Esophagus muscularis mucosa (tissue), 4 donors: Measurements from ENCODE around the gene TFF2. TPM values are rescaled to one million over a fixed set of nuclear protein-coding genes. Genes with fewer than 3 reads are reported as not detected.

Experiments used
- DNase-seq: peaks from one replicate; pipeline ENCODE4 v3.0.0-alpha.2; 2017; ENCODE audit errors: extremely low spot score
- H3K27ac ChIP-seq, 4 donors: fragments of 200-600 bp; sonication (generic); replicated peaks in 1 of 4; 1 replicate in 3 of 4; 2 replicates in 1 of 4; pipeline ENCODE4 v1.5.1; 2016 to 2019; ENCODE audit warnings: mild to moderate bottlenecking in 1 of 4
- H3K27me3 ChIP-seq, 4 donors: fragments of 200-600 bp; sonication (generic); one replicate each; pipeline versions ENCODE4 v1.5.1 to v1.6.0; 2016 to 2019
- H3K36me3 ChIP-seq, 4 donors: fragments of 200-600 bp; sonication (generic); one replicate each; pipeline ENCODE4 v1.5.1; 2016 to 2019
- H3K4me1 ChIP-seq, 4 donors: fragments of 200-600 bp; sonication (generic); one replicate each; pipeline ENCODE4 v1.5.1; 2016 to 2019
- H3K4me3 ChIP-seq, 4 donors: fragments of 200-600 bp; sonication (generic); 1 replicate in 2 of 4; 2 replicates in 2 of 4; pipeline ENCODE4 v1.5.1; 2016 to 2019; ENCODE audit warnings: mild to moderate bottlenecking in 4 of 4, moderate library complexity in 1 of 4
- H3K9me3 ChIP-seq, 4 donors: fragments of 200-600 bp; sonication (generic); 1 replicate in 3 of 4; 2 replicates in 1 of 4; pipeline ENCODE4 v1.5.1; 2016 to 2019
- EP300 ChIP-seq: sonication (generic); formaldehyde crosslinking; IDR thresholded peaks from one replicate; pipeline ENCODE4 v1.6.1; 2017; ENCODE audit warnings: antibody characterized with exemption
- POLR2A ChIP-seq: fragments of 450-650 bp; IDR thresholded peaks from one replicate; pipeline ENCODE4 v1.6.1; 2017; ENCODE audit warnings: antibody characterized with exemption, moderate library complexity, mild to moderate bottlenecking, low read depth
- POLR2AphosphoS5 ChIP-seq, 2 donors: sonication (generic); formaldehyde crosslinking; IDR thresholded peaks; one replicate each; pipeline ENCODE4 v1.6.1; 2017; ENCODE audit warnings: antibody characterized with exemption in 2 of 2
- WGBS: methylation state at CpG from one replicate; pipeline ENCODE4 v1.1.5; 2018; 5-methylcytosine and 5-hydroxymethylcytosine counted together
- intact Hi-C: fragments of 100-400 bp; cut with DNase I; formaldehyde crosslinking; loops from one replicate; pipeline ENCODE4 v1.15.1; 2023
- total RNA-seq, 4 donors: library from RNA; depleted of rRNA; stranded (reverse); fragments of >200 nt; gene quantifications; one replicate each; pipeline versions ENCODE4 v1.1.0 to v1.2.1, GENCODE V29; 2016
- TF ChIP-seq, protein P1 (sequence below), 3 experiments: fragments of 200-600 bp in 2 of 3; fragments of 450-650 bp in 1 of 3; sonication (generic) in 2 of 3; IDR thresholded peaks; one replicate each; pipeline ENCODE4 v1.5.1; 2017 to 2019; ENCODE audit warnings: antibody characterized with exemption in 3 of 3, mild to moderate bottlenecking in 2 of 3, moderate library complexity in 1 of 3

The TFF2 gene
- total RNA-seq, 4 donors from 2014 or later = not detected

DNA sequence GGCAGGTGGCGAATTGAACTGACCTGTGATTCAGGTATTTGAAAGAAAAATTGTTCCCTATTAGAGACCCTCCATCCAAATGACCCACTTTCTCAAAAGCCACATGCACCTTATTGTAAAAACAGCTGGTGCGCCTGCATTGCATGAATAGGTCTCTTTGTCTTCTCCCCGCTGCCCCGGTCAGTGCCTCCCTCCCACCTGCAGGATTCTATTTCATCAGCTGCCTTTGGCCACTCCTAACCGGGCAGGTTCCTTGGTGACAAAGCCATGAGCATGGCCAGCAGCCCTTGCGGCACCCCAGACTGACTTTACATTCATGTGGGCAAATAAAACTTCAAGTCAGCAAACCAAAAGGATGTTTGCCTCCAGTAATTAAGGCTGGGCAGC is 38.6 kb upstream of the TFF2 start:
- Histone ChIP-seq H3K4me1 (no peaks in the 10 kb centered on the region), H3K9me3 (no peaks in the 10 kb centered on the region), H3K4me3 (no peak overlapping the region), H3K27me3 (peaks cover 0 to 74% (median 0%) of the 10 kb centered on the region in 4 donors), H3K27ac (no peak overlapping the region), H3K36me3 (no peaks in the 10 kb centered on the region)
- intact Hi-C loops = no loop called here
- no peak for DNase-seq
- TF ChIP-seq POLR2AphosphoS5 (IDR thresholded peaks at IDR 0.05) (no peak), POLR2A (no peak)
- WGBS = 88% methylated on average over 6 of the region's 6 CpGs

DNA sequence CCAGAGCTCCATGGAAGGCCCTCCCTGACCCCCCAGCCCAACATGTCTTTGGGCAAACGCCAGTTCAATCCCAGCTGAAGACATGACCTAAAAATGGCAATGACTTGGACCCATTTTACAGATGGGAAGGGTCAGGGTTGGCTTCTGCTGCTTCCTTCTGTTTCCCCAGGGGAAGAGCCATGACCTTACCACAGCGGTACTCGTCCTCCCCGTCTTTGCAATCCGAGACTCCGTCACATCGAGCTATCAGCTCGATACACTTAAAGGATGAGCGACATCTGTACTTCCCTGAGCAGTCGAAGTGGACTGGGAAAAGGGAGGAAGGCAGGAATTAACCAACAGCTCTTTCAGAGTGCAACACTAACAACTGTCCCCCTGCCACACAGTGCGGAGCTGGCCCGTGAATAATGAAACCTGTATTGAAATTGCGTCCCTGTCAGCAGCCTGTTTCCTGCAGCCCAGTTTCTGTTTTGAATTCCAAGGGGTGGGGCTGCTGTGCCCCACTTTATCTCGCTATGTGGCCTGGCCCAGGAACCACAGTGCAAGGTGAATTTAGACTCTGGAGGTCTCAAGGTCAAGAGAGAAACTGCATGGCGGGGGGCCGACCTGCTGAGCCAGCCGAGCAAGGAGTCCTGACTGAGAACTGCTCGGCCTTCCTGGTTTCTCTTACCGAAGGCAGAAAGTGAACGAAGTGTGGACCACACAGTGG is 38.1 kb upstream of the TFF2 start:
- DNase-seq = no peak
- Histone ChIP-seq H3K27ac (no peak overlapping the region), H3K9me3 (no peaks in the 10 kb centered on the region), H3K4me1 (no peaks in the 10 kb centered on the region), H3K4me3 (no peak overlapping the region), H3K27me3 (peaks cover 0 to 73% (median 0%) of the 10 kb centered on the region in 4 donors), H3K36me3 (no peaks in the 10 kb centered on the region)
- TF ChIP-seq POLR2AphosphoS5 (IDR thresholded peaks at IDR 0.05) (no peak), EP300 (no peak), POLR2A (no peak)
- TF ChIP-seq, protein P1, sequence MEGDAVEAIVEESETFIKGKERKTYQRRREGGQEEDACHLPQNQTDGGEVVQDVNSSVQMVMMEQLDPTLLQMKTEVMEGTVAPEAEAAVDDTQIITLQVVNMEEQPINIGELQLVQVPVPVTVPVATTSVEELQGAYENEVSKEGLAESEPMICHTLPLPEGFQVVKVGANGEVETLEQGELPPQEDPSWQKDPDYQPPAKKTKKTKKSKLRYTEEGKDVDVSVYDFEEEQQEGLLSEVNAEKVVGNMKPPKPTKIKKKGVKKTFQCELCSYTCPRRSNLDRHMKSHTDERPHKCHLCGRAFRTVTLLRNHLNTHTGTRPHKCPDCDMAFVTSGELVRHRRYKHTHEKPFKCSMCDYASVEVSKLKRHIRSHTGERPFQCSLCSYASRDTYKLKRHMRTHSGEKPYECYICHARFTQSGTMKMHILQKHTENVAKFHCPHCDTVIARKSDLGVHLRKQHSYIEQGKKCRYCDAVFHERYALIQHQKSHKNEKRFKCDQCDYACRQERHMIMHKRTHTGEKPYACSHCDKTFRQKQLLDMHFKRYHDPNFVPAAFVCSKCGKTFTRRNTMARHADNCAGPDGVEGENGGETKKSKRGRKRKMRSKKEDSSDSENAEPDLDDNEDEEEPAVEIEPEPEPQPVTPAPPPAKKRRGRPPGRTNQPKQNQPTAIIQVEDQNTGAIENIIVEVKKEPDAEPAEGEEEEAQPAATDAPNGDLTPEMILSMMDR (IDR thresholded peaks at IDR 0.05) = no peak
- intact Hi-C loops = no loop called here
- WGBS = 71% methylated on average over 20 of the region's 20 CpGs

DNA sequence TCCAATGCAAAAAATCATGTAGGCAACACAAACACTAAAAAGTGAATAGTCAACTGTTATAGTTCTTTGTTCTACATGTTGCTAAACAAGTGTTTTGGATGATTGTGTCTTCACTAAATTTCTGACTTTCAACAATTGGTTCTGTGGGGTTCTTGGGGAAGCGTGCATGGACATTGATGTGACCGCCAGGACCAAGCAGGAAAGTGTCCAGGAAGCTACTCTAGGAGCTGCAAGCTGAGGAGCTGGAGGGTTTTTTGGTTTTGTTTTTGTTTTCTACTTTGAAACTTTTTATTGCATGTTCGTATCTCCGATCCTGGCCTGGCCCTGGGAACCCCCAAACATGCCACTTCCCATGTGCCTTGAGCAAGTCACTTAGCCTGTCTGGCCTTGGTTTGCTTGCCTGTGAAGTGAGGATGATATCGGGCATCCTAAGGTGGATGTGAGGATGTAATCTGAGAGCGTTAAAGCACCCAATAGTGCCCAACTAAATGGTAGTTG is 37.1 kb upstream of the TFF2 start:
- WGBS = 88% methylated on average over 6 of the region's 6 CpGs
- no peaks in the 10 kb centered on the region for H3K4me1 ChIP-seq
- H3K4me3 ChIP-seq = no peak overlapping the region
- no peak for DNase-seq
- peaks cover 0 to 80% (median 0%) of the 10 kb centered on the region in 4 donors for H3K27me3 ChIP-seq
- intact Hi-C loops = no loop called here
- no peaks in the 10 kb centered on the region for H3K9me3 ChIP-seq
- H3K27ac ChIP-seq = no peak overlapping the region
- H3K36me3 ChIP-seq = no peaks in the 10 kb centered on the region
- TF ChIP-seq POLR2A = no peak
- no peak for TF ChIP-seq EP300
- TF ChIP-seq, protein P1 (IDR thresholded peaks at IDR 0.05) = no peak
- TF ChIP-seq POLR2AphosphoS5 (IDR thresholded peaks at IDR 0.05) = no peak

DNA sequence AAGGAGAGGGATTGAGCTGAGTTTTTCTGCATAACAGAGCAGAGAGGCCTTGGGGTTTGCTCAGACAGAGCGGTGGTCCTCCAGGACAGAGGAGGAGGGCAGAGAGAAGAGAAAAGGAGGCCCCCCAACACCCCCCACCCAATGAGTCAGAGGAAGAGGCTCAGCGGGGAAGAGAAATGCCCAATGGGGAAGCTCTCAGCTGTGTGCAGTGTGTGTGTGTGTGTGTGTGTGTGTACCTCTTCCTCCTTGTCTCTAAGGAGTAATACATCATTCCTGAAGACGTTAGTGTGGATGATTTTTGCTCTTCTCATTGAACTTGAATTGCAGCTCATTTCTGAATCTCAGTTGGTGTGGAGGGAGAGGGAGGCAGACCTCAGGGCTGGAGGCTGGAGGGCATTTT is 36.4 kb upstream of the TFF2 start:
- TF ChIP-seq POLR2A = no peak
- no peak for TF ChIP-seq EP300
- no peak for TF ChIP-seq POLR2AphosphoS5 (IDR thresholded peaks at IDR 0.05)
- TF ChIP-seq, protein P1 (IDR thresholded peaks at IDR 0.05) = no peak
- intact Hi-C loops = no loop called here
- DNase-seq = no peak
- Histone ChIP-seq H3K4me3 (no peak overlapping the region), H3K4me1 (no peaks in the 10 kb centered on the region), H3K9me3 (peaks cover 0 to 5% (median 3%) of the 10 kb centered on the region in 4 donors), H3K27me3 (peaks cover 0 to 74% (median 0%) of the 10 kb centered on the region in 4 donors), H3K27ac (no peak overlapping the region), H3K36me3 (no peaks in the 10 kb centered on the region)
- 40% methylated on average over 3 of the region's 3 CpGs for WGBS

DNA sequence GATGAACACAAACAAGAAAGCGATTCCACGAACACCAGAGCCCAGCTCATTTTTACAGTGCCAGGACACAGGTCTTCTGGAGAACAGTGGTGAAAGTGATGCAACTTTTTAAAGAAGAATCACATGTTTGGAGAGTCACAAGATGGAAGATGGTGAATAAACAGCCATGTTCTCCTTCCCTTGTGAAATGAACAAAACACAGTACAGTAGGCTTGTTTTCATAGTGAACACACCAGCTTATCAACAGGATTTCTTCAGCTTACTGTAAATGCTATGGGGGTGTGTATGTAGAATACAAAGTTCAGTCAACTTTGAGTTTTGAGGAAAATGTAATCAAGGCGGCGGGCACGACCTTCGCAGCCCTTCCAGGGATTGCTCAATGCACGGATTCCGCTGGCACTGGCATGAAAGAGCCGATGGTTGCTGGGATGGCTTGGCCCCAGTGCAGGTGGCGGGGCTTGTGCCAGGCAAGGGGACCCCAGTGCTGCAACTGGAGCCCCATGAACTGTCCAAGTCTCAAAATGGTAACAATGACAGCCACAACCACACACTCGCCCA is 35.3 kb upstream of the TFF2 start:
- H3K4me1 ChIP-seq = no peaks in the 10 kb centered on the region
- intact Hi-C loops = no loop called here
- H3K27ac ChIP-seq = no peak overlapping the region
- no peak overlapping the region for H3K4me3 ChIP-seq
- 99% methylated on average over 8 of the region's 11 CpGs for WGBS
- TF ChIP-seq POLR2A = no peak
- TF ChIP-seq POLR2AphosphoS5 (IDR thresholded peaks at IDR 0.05) = no peak
- TF ChIP-seq, protein P1 (IDR thresholded peaks at IDR 0.05) = no peak
- no peak for TF ChIP-seq EP300
- H3K36me3 ChIP-seq = no peaks in the 10 kb centered on the region
- H3K9me3 ChIP-seq = peaks cover 0 to 13% (median 9%) of the 10 kb centered on the region in 4 donors
- DNase-seq = no peak
- H3K27me3 ChIP-seq = peaks cover 0 to 64% (median 0%) of the 10 kb centered on the region in 4 donors
